Uterus (tissue), 2 donors: ENCODE measurements around the gene HDAC7.

ENCODE experiments used
- CTCF ChIP-seq, 4 experiments: fragments of 200-600 bp in 2 of 4; fragments of 450-650 bp in 2 of 4; sonication (generic) in 2 of 4; IDR thresholded peaks; one replicate each; pipeline ENCODE4 v1.5.1; 2016 to 2019; ENCODE audit warnings: antibody characterized with exemption in 4 of 4, mild to moderate bottlenecking in 2 of 4, moderate library complexity in 1 of 4
- POLR2A ChIP-seq, 2 donors: fragments of 450-650 bp; IDR thresholded peaks; one replicate each; pipeline ENCODE4 v1.6.1; 2016; ENCODE audit warnings: antibody characterized with exemption in 2 of 2, mild to moderate bottlenecking in 1 of 2, moderate library complexity in 1 of 2

DNA sequence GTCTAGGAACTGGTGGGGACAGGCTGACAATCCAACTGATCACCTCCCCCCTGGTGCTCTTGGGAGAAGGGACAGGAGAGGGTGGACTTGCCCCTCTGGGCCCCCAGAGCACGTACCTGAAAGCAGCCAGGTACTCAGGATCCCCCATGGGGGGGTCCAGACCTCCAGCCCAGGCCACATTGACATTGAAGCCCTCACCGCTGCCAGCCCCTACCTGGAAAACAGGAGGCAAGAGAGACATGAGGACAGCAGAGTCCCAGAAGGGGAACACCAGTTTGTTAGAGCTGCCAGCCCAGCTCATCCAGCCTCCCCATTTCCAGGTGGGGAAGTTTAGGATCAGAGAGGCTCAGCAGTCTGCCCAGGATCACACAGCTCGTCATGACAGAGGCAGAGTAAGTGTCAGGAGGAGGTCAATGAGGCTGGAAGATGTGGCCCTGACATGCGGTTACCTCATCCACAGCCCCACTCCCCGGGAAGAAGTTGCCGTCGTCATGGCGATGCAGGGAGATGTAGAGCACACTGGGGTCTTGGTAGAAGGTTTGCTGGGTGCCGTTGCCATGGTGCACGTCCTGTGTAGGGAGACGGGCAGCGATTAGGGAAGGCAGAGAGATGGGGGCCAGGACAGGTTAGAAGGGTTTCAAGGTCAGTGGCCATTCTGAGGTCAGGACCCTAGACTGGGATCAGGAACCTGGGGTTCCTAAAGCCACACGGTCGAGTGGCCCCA lies 31.9 kb downstream of the HDAC7 start:
- TF ChIP-seq CTCF (IDR thresholded peaks at IDR 0.05) (no peak), POLR2A (IDR thresholded peaks at IDR 0.05) (no peak)
